Measurements from ENCODE around the gene THRB. TPM values are rescaled to one million over a fixed set of nuclear protein-coding genes. Genes with fewer than 3 reads are reported as not detected.

THRB gene
- total RNA-seq, 1 donor from 2014 or later: 32.8 TPM

DNA sequence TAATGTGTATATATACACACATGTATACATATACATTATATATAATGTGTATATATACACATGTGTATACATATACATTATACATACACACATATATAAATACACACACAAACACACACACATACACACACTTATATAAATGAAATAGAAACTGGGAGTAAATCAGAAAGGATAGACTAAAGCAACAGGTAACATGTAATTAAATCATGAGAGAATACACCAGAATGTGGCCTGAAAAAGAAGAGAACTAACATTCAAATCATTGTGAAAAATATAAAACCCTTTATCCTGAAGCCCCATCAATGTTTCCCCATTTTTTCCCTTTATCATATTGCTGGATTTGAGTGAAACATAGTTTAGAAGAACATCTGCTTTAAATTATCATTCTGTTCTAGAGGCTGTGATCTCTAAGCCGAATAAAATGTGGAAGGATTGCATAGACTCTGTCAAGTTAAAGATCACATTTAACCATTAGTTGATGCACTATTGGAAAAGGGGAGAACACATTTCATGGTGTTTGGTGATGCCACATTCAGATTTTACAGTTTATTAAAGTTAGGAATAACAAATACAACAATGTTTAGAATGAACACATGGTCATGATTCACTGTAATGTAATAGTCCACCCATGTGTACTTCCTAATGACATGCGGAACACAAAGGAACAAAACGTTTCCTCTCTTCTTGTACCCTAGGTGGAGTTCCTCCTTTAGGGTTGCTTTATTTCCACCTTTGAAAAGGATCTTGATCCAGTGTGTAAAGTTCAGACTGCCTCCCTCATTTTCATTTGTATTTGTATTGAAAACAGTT lies 12.5 kb upstream of the THRB start:
- no peak overlapping the region for H3K27ac ChIP-seq (replicated peaks)
- intact Hi-C loops (cut with micrococcal nuclease): no loop called here
- no peaks in the 10 kb centered on the region for H3K36me3 ChIP-seq
- TF ChIP-seq, protein P1, sequence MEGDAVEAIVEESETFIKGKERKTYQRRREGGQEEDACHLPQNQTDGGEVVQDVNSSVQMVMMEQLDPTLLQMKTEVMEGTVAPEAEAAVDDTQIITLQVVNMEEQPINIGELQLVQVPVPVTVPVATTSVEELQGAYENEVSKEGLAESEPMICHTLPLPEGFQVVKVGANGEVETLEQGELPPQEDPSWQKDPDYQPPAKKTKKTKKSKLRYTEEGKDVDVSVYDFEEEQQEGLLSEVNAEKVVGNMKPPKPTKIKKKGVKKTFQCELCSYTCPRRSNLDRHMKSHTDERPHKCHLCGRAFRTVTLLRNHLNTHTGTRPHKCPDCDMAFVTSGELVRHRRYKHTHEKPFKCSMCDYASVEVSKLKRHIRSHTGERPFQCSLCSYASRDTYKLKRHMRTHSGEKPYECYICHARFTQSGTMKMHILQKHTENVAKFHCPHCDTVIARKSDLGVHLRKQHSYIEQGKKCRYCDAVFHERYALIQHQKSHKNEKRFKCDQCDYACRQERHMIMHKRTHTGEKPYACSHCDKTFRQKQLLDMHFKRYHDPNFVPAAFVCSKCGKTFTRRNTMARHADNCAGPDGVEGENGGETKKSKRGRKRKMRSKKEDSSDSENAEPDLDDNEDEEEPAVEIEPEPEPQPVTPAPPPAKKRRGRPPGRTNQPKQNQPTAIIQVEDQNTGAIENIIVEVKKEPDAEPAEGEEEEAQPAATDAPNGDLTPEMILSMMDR (IDR thresholded peaks at IDR 0.05; ENCODE audit: borderline replicate concordance): no peak
- no peaks in the 10 kb centered on the region for H3K27me3 ChIP-seq (ENCODE audit: low read depth)
- no peak for DNase-seq
- H3K4me3 ChIP-seq: no peak overlapping the region
- no peaks in the 10 kb centered on the region for H3K4me1 ChIP-seq
- no peaks in the 10 kb centered on the region for H3K9me3 ChIP-seq (replicated peaks)

DNA sequence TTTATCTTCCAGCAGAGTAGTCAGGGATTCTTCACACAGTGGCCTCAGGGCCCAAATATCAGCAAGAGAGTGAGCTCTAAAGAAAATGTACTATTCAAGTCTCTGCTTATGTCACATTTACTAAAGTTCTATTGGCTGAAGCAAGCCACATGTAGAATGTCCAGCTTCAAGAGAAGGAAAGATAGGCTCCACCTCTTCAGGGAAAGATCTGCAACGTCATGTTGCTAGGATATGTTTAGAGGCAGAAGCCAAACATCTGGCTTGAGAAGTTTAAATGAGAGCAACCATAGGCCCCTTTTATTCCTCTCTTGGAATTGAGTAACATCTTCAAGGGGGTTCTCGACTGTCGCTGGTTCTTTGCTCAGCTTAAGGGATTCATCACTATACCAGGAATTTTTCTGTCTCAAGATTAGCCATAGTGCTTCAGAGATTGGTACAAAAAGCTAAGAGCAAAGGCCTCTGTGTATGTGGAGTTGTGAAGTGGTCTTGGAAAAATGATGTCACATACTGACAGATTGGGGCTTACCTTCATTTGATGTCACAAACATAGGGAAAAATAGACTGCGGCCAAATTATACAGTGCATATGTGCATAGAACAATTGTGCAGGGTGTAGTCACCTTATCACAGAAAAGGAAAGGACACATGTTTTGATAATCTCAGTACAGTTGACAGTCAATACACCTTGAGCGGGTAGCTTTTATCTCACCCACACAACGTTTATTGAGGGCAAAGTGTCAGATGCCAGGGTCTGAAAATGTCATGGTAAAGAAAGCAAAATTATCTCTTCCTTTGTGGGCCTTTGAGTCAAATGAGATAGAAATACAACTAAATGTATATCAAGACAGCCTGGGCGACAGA lies 11.3 kb upstream of the THRB start:
- TF ChIP-seq, protein P1 (IDR thresholded peaks at IDR 0.05; ENCODE audit: borderline replicate concordance): no peak
- no peak for DNase-seq
- intact Hi-C loops (cut with micrococcal nuclease): no loop called here
- Histone ChIP-seq H3K4me3 (no peak overlapping the region), H3K4me1 (no peaks in the 10 kb centered on the region), H3K9me3 (replicated peaks) (no peaks in the 10 kb centered on the region), H3K36me3 (no peaks in the 10 kb centered on the region), H3K27ac (replicated peaks) (no peak overlapping the region), H3K27me3 (ENCODE audit: low read depth) (no peaks in the 10 kb centered on the region)

DNA sequence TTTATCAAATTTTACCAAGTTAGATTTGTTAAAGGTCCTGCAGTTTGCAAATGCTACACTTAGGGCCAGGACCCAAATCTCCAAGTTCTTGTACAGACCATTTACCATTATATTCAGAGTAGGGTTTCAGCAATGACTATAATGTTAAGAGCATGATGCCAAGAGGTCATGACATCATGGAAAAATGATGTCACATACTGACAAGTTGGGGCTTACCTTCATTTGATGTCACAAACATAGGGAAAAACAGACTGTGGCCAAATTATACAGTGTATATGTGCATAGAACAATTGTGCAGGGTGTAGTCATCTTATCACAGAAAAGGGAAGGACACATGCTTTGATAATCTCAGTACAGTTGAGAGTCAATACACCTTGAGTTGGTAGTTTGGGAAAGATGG lies 10.1 kb upstream of the THRB start:
- intact Hi-C loops (cut with micrococcal nuclease): no loop called here
- DNase-seq: no peak
- Histone ChIP-seq H3K4me1 (no peaks in the 10 kb centered on the region), H3K36me3 (no peaks in the 10 kb centered on the region), H3K27me3 (ENCODE audit: low read depth) (no peaks in the 10 kb centered on the region), H3K4me3 (no peak overlapping the region), H3K27ac (replicated peaks) (no peak overlapping the region), H3K9me3 (replicated peaks) (no peaks in the 10 kb centered on the region)
- TF ChIP-seq, protein P1 (IDR thresholded peaks at IDR 0.05; ENCODE audit: borderline replicate concordance): no peak

DNA sequence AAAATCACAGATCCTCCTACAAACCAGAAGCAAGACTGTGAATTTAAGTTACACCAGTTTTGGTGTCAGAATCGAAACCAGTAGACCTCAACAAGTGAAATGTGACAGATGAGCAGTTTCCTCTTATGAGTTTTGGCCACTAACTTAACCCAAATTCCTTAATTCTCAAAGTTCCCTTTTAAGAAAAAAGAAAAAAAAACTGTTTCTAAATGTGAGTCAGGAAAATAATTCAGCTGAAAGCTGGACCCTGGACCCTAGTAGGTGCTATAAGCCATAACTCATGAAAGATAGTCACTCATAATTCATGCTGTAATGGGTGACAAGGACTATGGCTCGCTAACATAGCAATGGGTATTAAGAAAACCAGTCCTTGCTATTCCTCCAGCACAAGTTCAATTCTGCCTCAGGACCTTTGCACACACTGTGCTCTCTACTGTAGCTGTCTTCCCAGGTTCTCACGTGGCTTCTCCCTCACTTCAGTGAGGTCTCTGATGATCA lies 9.0 kb upstream of the THRB start:
- no peaks in the 10 kb centered on the region for H3K36me3 ChIP-seq
- no peak overlapping the region for H3K27ac ChIP-seq (replicated peaks)
- H3K9me3 ChIP-seq (replicated peaks): no peaks in the 10 kb centered on the region
- no peak overlapping the region for H3K4me3 ChIP-seq
- TF ChIP-seq, protein P1 (IDR thresholded peaks at IDR 0.05; ENCODE audit: borderline replicate concordance): no peak
- intact Hi-C loops (cut with micrococcal nuclease): no loop called here
- DNase-seq: no peak
- H3K4me1 ChIP-seq: no peaks in the 10 kb centered on the region
- no peaks in the 10 kb centered on the region for H3K27me3 ChIP-seq (ENCODE audit: low read depth)

DNA sequence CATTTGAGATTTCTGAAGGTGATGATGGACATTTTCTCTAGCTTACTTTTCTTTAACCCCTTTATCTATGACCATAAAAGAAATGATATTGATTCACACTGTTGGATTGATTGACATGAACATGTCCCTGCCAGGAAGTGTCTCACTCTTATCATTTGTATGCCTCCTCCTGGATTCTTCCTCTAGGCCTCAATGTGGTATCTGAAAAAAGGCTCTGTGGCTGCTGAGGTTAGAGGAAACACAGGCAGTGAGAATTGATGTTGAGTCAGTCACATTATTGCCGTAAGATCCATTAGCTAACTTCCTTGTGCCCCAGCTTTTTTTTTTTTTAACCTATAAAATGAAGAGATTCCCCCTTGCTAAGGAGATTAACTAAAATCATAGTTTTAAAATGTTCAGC lies 8.0 kb upstream of the THRB start:
- Histone ChIP-seq H3K4me3 (no peak overlapping the region), H3K27ac (replicated peaks) (no peak overlapping the region), H3K36me3 (no peaks in the 10 kb centered on the region), H3K9me3 (replicated peaks) (no peaks in the 10 kb centered on the region), H3K4me1 (no peaks in the 10 kb centered on the region), H3K27me3 (ENCODE audit: low read depth) (no peaks in the 10 kb centered on the region)
- TF ChIP-seq, protein P1 (IDR thresholded peaks at IDR 0.05; ENCODE audit: borderline replicate concordance): no peak
- intact Hi-C loops (cut with micrococcal nuclease): no loop called here
- no peak for DNase-seq
